H1 (cell line): Measurements from ENCODE around the gene UFSP2. TPM values are rescaled to one million over a fixed set of nuclear protein-coding genes. Genes with fewer than 3 reads are reported as not detected.

Experiments used
- CTCF ChIA-PET: fragments of 300-600 bp; sonication (Branson Sonifier 250); formaldehyde crosslinking; loops from one replicate; lab custom pipeline; 2021; ENCODE audit not compliant: partially characterized antibody; lab: Charles Lee
- POLR2A ChIA-PET: fragments of 300-600 bp; sonication (Branson Sonifier 250); formaldehyde crosslinking; loops from one replicate; lab custom pipeline; 2021; ENCODE audit warnings: inconsistent platforms; ENCODE audit not compliant: partially characterized antibody; lab: Charles Lee
- DNase-seq, 2 experiments: peaks; one replicate each; pipeline versions ENCODE4 v3.0.0 to v3.0.0-alpha.2; 2010 to 2022; ENCODE audit warnings: low spot score in 2 of 2, low read depth in 1 of 2, mixed read lengths in 1 of 2
- FAIRE-seq: peaks from 2 replicates; lab custom pipeline; 2011; peaks lifted over from hg19 to GRCh38; lab: Jason Lieb, UNC
- H2AFZ ChIP-seq: 2 replicates; pipeline ENCODE4 v1.8.1; 2012; ENCODE audit warnings: low read length, inconsistent platforms
- H2AK5ac ChIP-seq: 2 replicates; pipeline ENCODE4 v1.6.1; 2013; ENCODE audit warnings: low read depth, low read length
- H2BK120ac ChIP-seq: replicated peaks from 2 replicates; pipeline ENCODE3; 2013; ENCODE audit warnings: low read depth, low read length, inconsistent platforms
- H2BK12ac ChIP-seq: 2 replicates; pipeline ENCODE4 v1.6.1; 2013; ENCODE audit warnings: low read depth, low read length
- H2BK15ac ChIP-seq: 2 replicates; pipeline ENCODE4 v1.6.1; 2013; ENCODE audit warnings: low read length
- H2BK20ac ChIP-seq: 2 replicates; pipeline ENCODE4 v1.6.1; 2013; ENCODE audit warnings: low read length
- H2BK5ac ChIP-seq: 2 replicates; pipeline ENCODE4 v1.6.1; 2013; ENCODE audit warnings: low read depth, low read length
- H3K14ac ChIP-seq: 2 replicates; pipeline ENCODE4 v1.6.1; 2013; ENCODE audit warnings: inconsistent platforms; ENCODE audit not compliant: insufficient read length
- H3K18ac ChIP-seq: 2 replicates; pipeline ENCODE4 v1.6.1; 2013; ENCODE audit warnings: low read length; ENCODE audit errors: extremely low read depth
- H3K23ac ChIP-seq: 2 replicates; pipeline ENCODE4 v1.6.1; 2013; ENCODE audit warnings: inconsistent platforms; ENCODE audit not compliant: insufficient read length
- H3K23me2 ChIP-seq: 2 replicates; pipeline ENCODE4 v1.6.1; 2013; ENCODE audit warnings: low read depth, low read length
- H3K27ac ChIP-seq: 2 replicates; pipeline ENCODE4 v1.6.1; 2011; ENCODE audit warnings: low read depth, low read length, inconsistent platforms
- H3K27me3 ChIP-seq, 4 experiments: replicated peaks in 1 of 4; 1 replicate in 1 of 4; 2 replicates in 3 of 4; pipeline versions ENCODE4 v1.6.1 to v1.8.1; 2011 to 2013; ENCODE audit warnings: low read length in 3 of 4, mild to moderate bottlenecking in 3 of 4, inconsistent platforms in 2 of 4, mixed read lengths in 2 of 4, moderate library complexity in 1 of 4; ENCODE audit not compliant: control insufficient read depth in 3 of 4, insufficient read depth in 3 of 4; ENCODE audit errors: extremely low read depth in 1 of 4
- H3K36me3 ChIP-seq, 4 experiments: 2 replicates each; pipeline versions ENCODE4 v1.6.1 to v1.8.1; 2011 to 2013; ENCODE audit warnings: mild to moderate bottlenecking in 4 of 4, low read length in 3 of 4, moderate library complexity in 2 of 4, control low read depth in 1 of 4, inconsistent platforms in 1 of 4; ENCODE audit not compliant: insufficient read depth in 4 of 4, control insufficient read depth in 2 of 4
- H3K4ac ChIP-seq: replicated peaks from 2 replicates; pipeline ENCODE3; 2013; ENCODE audit warnings: low read length, low read depth, mixed read lengths, inconsistent platforms; ENCODE audit not compliant: insufficient read length
- H3K4me1 ChIP-seq, 4 experiments: replicated peaks in 1 of 4; 1 replicate in 1 of 4; 2 replicates in 3 of 4; pipeline versions ENCODE4 v1.6.1 to v1.8.1; 2011 to 2013; ENCODE audit warnings: low read length in 3 of 4, inconsistent platforms in 2 of 4, mixed read lengths in 1 of 4; ENCODE audit not compliant: insufficient read depth in 4 of 4, control insufficient read depth in 3 of 4
- H3K4me2 ChIP-seq, 2 experiments: 2 replicates each; pipeline versions ENCODE4 v1.6.1 to v1.8.1; 2011 to 2013; ENCODE audit warnings: low read depth in 2 of 2, low read length in 2 of 2, control low read depth in 1 of 2, inconsistent platforms in 1 of 2, mild to moderate bottlenecking in 1 of 2; ENCODE audit not compliant: insufficient read depth in 1 of 2
- H3K4me3 ChIP-seq, 4 experiments: fragments of 200-600, 300-600 bp in 1 of 4; sonication (generic), shearing (Covaris generic), sonication (Bioruptor Twin) in 1 of 4; 2 replicates each; pipeline versions ENCODE4 v1.5.1 to v1.8.1; 2011 to 2016; ENCODE audit warnings: low read length in 4 of 4, low read depth in 3 of 4, control low read depth in 2 of 4, inconsistent platforms in 2 of 4, mild to moderate bottlenecking in 2 of 4, mixed read lengths in 1 of 4, moderate library complexity in 1 of 4; ENCODE audit not compliant: insufficient read depth in 2 of 4; ENCODE audit errors: extremely low read depth in 1 of 4
- H3K56ac ChIP-seq: replicated peaks from 2 replicates; pipeline ENCODE3; 2013; ENCODE audit warnings: low read depth, mild to moderate bottlenecking, mixed read lengths, low read length, inconsistent platforms; ENCODE audit not compliant: insufficient read length
- H3K79me1 ChIP-seq: 2 replicates; pipeline ENCODE4 v1.6.1; 2013; ENCODE audit warnings: low read depth, low read length, control low read depth
- H3K79me2 ChIP-seq, 2 experiments: 2 replicates each; pipeline versions ENCODE4 v1.6.1 to v1.8.1; 2012 to 2013; ENCODE audit warnings: low read length in 2 of 2, mild to moderate bottlenecking in 2 of 2, inconsistent platforms in 1 of 2; ENCODE audit not compliant: insufficient read depth in 2 of 2, control insufficient read depth in 1 of 2
- H3K9ac ChIP-seq, 4 experiments: replicated peaks in 1 of 4; 1 replicate in 1 of 4; 2 replicates in 3 of 4; pipeline versions ENCODE4 v1.6.1 to v1.8.1; 2011 to 2013; ENCODE audit warnings: low read depth in 3 of 4, low read length in 3 of 4, control low read depth in 2 of 4, mild to moderate bottlenecking in 2 of 4, moderate library complexity in 2 of 4, inconsistent platforms in 1 of 4; ENCODE audit errors: extremely low read depth in 1 of 4
- H3K9me3 ChIP-seq, 2 experiments: 2 replicates each; pipeline versions ENCODE4 v1.6.1 to v1.8.1; 2012 to 2013; ENCODE audit warnings: mild to moderate bottlenecking in 2 of 2, moderate library complexity in 2 of 2, control low read depth in 1 of 2, inconsistent platforms in 1 of 2, low read depth in 1 of 2, low read length in 1 of 2, mixed read lengths in 1 of 2; ENCODE audit not compliant: insufficient read depth in 2 of 2
- H4K20me1 ChIP-seq, 2 experiments: replicated peaks in 1 of 2; 2 replicates each; pipeline versions ENCODE3 to v1.8.1; 2011 to 2013; ENCODE audit warnings: inconsistent platforms in 2 of 2, low read length in 2 of 2, mild to moderate bottlenecking in 1 of 2; ENCODE audit not compliant: insufficient read depth in 2 of 2, control insufficient read depth in 1 of 2
- H4K5ac ChIP-seq: 2 replicates; pipeline ENCODE4 v1.6.1; 2013; ENCODE audit warnings: low read length, low read depth, mixed read lengths, inconsistent platforms; ENCODE audit not compliant: insufficient read length
- H4K8ac ChIP-seq: 2 replicates; pipeline ENCODE4 v1.8.0; 2013; ENCODE audit warnings: mild to moderate bottlenecking, moderate library complexity, low read length, inconsistent platforms; ENCODE audit not compliant: insufficient read depth; ENCODE audit errors: extremely low read depth
- H4K91ac ChIP-seq: replicated peaks from 2 replicates; pipeline ENCODE3; 2013; ENCODE audit warnings: low read length, mixed read lengths, inconsistent platforms; ENCODE audit not compliant: insufficient read length
- BRCA1 ChIP-seq: IDR thresholded peaks from 2 replicates; pipeline ENCODE4 v1.6.1; 2012; ENCODE audit warnings: low read depth, low read length, improper control_type of control experiment
- CEBPB ChIP-seq: IDR thresholded peaks from 2 replicates; pipeline ENCODE4 v1.6.1; 2012; ENCODE audit warnings: low read depth, low read length
- CHD1 ChIP-seq: IDR thresholded peaks from 2 replicates; pipeline ENCODE4 v1.6.1; 2012; ENCODE audit warnings: low read depth, low read length, improper control_type of control experiment
- EP300 ChIP-seq, 2 experiments: IDR thresholded peaks; 1 replicate in 1 of 2; 2 replicates in 1 of 2; pipeline ENCODE4 v1.6.1; 2011 to 2012; ENCODE audit warnings: low read depth in 2 of 2, low read length in 2 of 2, mild to moderate bottlenecking in 2 of 2, borderline replicate concordance in 1 of 2, inconsistent platforms in 1 of 2, moderate library complexity in 1 of 2
- HDAC2 ChIP-seq, 2 experiments: fragments of 300-600 bp in 1 of 2; sonication (generic) in 1 of 2; IDR thresholded peaks; 2 replicates each; pipeline ENCODE4 v1.6.1; 2011 to 2012; ENCODE audit warnings: low read depth in 2 of 2, low read length in 2 of 2, mild to moderate bottlenecking in 2 of 2, moderate library complexity in 2 of 2, borderline replicate concordance in 1 of 2, inconsistent platforms in 1 of 2
- KDM4A ChIP-seq: IDR thresholded peaks from one replicate; pipeline ENCODE4 v1.7.1; 2012; ENCODE audit warnings: low read depth, mild to moderate bottlenecking, moderate library complexity, low read length, inconsistent platforms; ENCODE audit not compliant: severe bottlenecking
- NANOG ChIP-seq: IDR thresholded peaks from 2 replicates; pipeline ENCODE4 v1.6.1; 2011; ENCODE audit warnings: low read length, low read depth, mild to moderate bottlenecking, inconsistent platforms; ENCODE audit not compliant: insufficient read depth, poor library complexity, severe bottlenecking
- PHF8 ChIP-seq: fragments of 200-600 bp; sonication (generic); conservative IDR thresholded peaks from 2 replicates; pipeline ENCODE4 v1.7.1; 2012; ENCODE audit warnings: low read depth, mild to moderate bottlenecking, inconsistent platforms, low read length, moderate library complexity
- POLR2AphosphoS5 ChIP-seq: IDR thresholded peaks from 2 replicates; pipeline ENCODE4 v1.6.1; 2011; ENCODE audit warnings: low read depth, low read length
- RNF2 ChIP-seq: fragments of 200-900, 300-1000 bp; sonication (generic); IDR thresholded peaks from 2 replicates; pipeline ENCODE4 v1.7.1; 2016; ENCODE audit warnings: borderline replicate concordance, low read depth, mild to moderate bottlenecking, antibody characterized with exemption, low read length; ENCODE audit not compliant: poor library complexity, severe bottlenecking; ENCODE audit errors: missing control alignments
- SIN3A ChIP-seq, 2 experiments: IDR thresholded peaks in 1 of 2; conservative IDR thresholded peaks in 1 of 2; 2 replicates each; pipeline ENCODE4 v1.6.1; 2011 to 2012; ENCODE audit warnings: low read length in 2 of 2, improper control_type of control experiment in 1 of 2, low read depth in 1 of 2, mild to moderate bottlenecking in 1 of 2
- TEAD4 ChIP-seq: IDR thresholded peaks from 2 replicates; pipeline ENCODE4 v1.6.1; 2012; ENCODE audit warnings: low read depth, low read length, inconsistent platforms, mixed read lengths
- YY1 ChIP-seq: IDR thresholded peaks from 2 replicates; pipeline ENCODE4 v1.6.1; 2011; ENCODE audit warnings: low read depth, mild to moderate bottlenecking, low read length
- WGBS, 2 experiments: shearing (Covaris generic) in 1 of 2; methylation state at CpG; one replicate each; pipeline versions ENCODE4 v1.1.6 to v1.1.7; 2013 to 2015; ENCODE audit warnings: low lambda C conversion rate in 2 of 2, mixed read lengths in 2 of 2, inconsistent platforms in 1 of 2, low coverage in 1 of 2, missing lambda C conversion rate in 1 of 2; ENCODE audit not compliant: insufficient replicate concordance in 2 of 2, insufficient coverage in 1 of 2, insufficient read length in 1 of 2; ENCODE audit errors: extremely low coverage in 1 of 2, missing lambda C conversion rate in 1 of 2; 5-methylcytosine and 5-hydroxymethylcytosine counted together
- polyA plus RNA-seq, 7 experiments: library from polyadenylated mRNA; depleted of rRNA in 3 of 7; stranded (reverse) in 5 of 7; unstranded in 2 of 7; fragments of >200 nt in 5 of 7; fragments of 200-250 nt in 2 of 7; gene quantifications; 1 replicate in 5 of 7; 2 replicates in 1 of 7; 4 replicates in 1 of 7; pipeline versions ENCODE4 v1.2.1 to v1.2.3, GENCODE V29; 2011 to 2013; ENCODE audit warnings: missing spikeins in 2 of 7, mixed read lengths in 2 of 7
- total RNA-seq: library from RNA; stranded (reverse); fragmentation: NEBNext Ultra II Directional; extraction: Animal tissue kit (Norgen Biotek cat#: 25700); gene quantifications from 2 replicates; pipeline ENCODE4 v1.2.1, GENCODE V29; 2021

The UFSP2 gene
- total and polyA plus RNA-seq, 2 of the 8 experiments (the other 6 are each of a cell fraction or from before 2014, with no cell fraction given) = 22.9 to 26.0 TPM

DNA sequence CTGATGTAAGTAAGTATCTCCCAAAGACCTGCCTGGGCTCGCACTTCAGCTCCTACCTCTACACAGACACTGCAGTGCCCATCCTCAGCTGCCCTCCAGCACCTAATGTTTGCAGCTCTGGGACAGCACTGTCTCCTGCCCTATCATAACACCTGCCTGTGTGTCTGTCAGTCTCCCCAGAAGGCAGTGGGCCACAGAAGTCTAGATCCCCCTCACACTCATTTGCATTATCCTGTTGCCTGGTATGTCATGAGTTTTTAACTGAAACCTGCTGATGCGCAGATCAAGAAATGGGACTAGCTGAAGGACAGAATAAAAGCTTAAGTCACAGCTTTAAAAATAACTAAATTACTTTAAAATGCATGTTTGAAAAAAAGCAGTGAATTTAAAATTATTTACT, 73.0 kb downstream of the UFSP2 start:
- H3K36me3 ChIP-seq = peaks cover 0 to 19% (median 1%) of the 10 kb centered on the region in 4 experiments; a peak in 5 of 8 replicates
- H3K9ac ChIP-seq = no peak overlapping the region
- H4K91ac ChIP-seq = no peak overlapping the region
- H2BK20ac ChIP-seq = no peak overlapping the region
- H3K56ac ChIP-seq = no peak overlapping the region
- H4K5ac ChIP-seq = no peak overlapping the region
- H2BK5ac ChIP-seq = 0 out of 2 replicates have a peak overlapping the region, but pooled peaks have one; percentile 2
- peak overlapping the region; percentile 6; the same call in 1 of the 2 replicates for H3K18ac ChIP-seq
- ChIA-PET POLR2A (interaction anchor here (0.7 to 1.2 kb wide), 3 partner anchors 9 to 210 kb away, joined by 3 to 4 read pairs (median 3); partner anchors contain the start of gene SLC25A4), CTCF (no interaction called here)
- no peak overlapping the region for H2AFZ ChIP-seq
- no peak overlapping the region for H2AK5ac ChIP-seq
- no peak overlapping the region; the same call in 1 of the 2 replicates for H4K8ac ChIP-seq
- H3K79me1 ChIP-seq = no peaks in the 10 kb centered on the region
- H2BK15ac ChIP-seq = no peak overlapping the region
- H3K14ac ChIP-seq = no peak overlapping the region
- H3K4me3 ChIP-seq = no peak overlapping the region
- H3K79me2 ChIP-seq = no peaks in the 10 kb centered on the region
- H4K20me1 ChIP-seq = no peaks in the 10 kb centered on the region
- WGBS, 2 experiments = 100% methylated on average over 2 of the region's 2 CpGs; no CpG with 5 or more reads in 1 of the 2 experiments
- H3K23ac ChIP-seq = no peak overlapping the region
- no peak overlapping the region for H3K4me2 ChIP-seq
- H3K27ac ChIP-seq = no peak overlapping the region
- FAIRE-seq (no peak), DNase-seq (no peak)
- H2BK120ac ChIP-seq = no peak overlapping the region
- H3K9me3 ChIP-seq = no peaks in the 10 kb centered on the region
- peaks cover 0 to 9% (median 1%) of the 10 kb centered on the region in 4 experiments; a peak in 4 of 7 replicates for H3K4me1 ChIP-seq
- H3K4ac ChIP-seq = no peak overlapping the region
- no peaks in the 10 kb centered on the region for H3K23me2 ChIP-seq
- no peak overlapping the region for H2BK12ac ChIP-seq
- H3K27me3 ChIP-seq = no peaks in the 10 kb centered on the region
- TF ChIP-seq RNF2 = no peak
- TF ChIP-seq CHD1 = no peak
- no peak for TF ChIP-seq NANOG
- no peak for TF ChIP-seq KDM4A
- no peak for TF ChIP-seq SIN3A (conservative IDR thresholded peaks at IDR 0.05 in 1 of 2, IDR thresholded peaks at IDR 0.05 in 1 of 2; ENCODE audit: low read depth in 1 of 2, low read length in 2 of 2)
- TF ChIP-seq PHF8 = no peak
- no peak for TF ChIP-seq POLR2AphosphoS5
- no peak for TF ChIP-seq CEBPB
- no peak for TF ChIP-seq HDAC2 (IDR thresholded peaks at IDR 0.05; ENCODE audit: borderline replicate concordance in 1 of 2, low read depth in 2 of 2, low read length in 2 of 2)
- TF ChIP-seq TEAD4 = no peak
- no peak for TF ChIP-seq BRCA1
- TF ChIP-seq EP300 (IDR thresholded peaks at IDR 0.05; ENCODE audit: borderline replicate concordance in 1 of 2, low read depth in 2 of 2, low read length in 2 of 2) = no peak
- TF ChIP-seq YY1 = no peak
